ENCODE data around the gene SAMSN1.

SAMSN1 gene

DNA sequence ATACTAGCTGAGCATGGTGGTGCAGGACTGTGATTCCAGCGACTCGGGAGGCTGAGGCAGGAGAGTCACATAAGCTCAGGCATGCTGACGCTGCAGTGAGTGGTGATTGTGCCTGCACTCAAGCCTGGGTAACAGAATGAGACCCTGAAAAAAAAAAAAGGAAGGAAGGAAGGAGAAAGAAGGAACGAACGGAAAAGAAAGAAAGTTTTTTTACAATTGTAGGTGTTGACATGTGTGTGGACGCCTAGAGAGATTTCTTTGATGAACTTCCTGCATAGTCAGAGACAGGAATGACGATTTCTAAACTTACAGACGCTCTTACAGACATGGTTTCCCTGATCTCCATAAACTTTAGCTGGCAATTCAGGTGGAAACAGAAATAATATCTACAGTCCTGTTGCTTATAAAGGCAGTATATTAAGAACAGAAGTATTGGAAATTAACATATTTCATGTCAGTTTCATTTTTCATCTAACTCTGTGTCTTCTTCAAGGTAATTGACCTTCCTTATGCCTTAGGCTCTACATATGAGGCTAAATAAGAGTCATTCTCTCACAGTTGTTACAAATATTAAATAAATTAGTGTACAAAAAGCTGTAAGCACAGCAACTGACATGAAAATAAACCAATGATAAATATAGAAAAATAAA is 4.1 kb downstream of the SAMSN1 start:
- Histone ChIP-seq H3K36me3 (ENCODE audit: insufficient read depth, low read depth, low read length) (no peaks in the 10 kb centered on the region), H3K4me1 (ENCODE audit: insufficient read depth, low read length) (no peaks in the 10 kb centered on the region; the same call in 1 of the 2 replicates), H3K27me3 (ENCODE audit: insufficient read depth, low read length) (no peaks in the 10 kb centered on the region), H3K4me3 (ENCODE audit: low read length) (no peak overlapping the region), H3K27ac (ENCODE audit: low read length) (no peak overlapping the region), H3K9me3 (ENCODE audit: insufficient read depth, low read depth, low read length) (no peaks in the 10 kb centered on the region), H3K9ac (ENCODE audit: low read depth, low read length) (no peak overlapping the region)

DNA sequence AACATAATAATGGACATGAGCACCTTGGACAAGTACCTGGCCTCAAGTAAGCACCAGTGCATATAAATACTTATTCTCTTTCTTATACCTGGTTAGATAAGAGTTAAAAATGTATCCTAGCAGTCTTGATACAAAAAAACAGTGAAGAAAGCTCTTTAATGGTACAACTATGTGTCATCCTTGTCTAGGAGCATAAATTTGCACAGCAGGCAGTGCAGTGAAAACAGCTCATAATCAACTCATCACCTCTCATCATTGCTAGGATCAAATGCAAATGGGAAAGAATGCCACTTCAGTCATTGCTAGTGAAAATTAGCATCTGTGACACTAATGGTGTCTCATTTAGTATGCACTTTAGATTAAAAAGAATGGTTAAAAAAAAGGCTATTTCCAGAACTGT is 7.6 kb downstream of the SAMSN1 start:
- H3K4me3 ChIP-seq (ENCODE audit: low read length): no peak overlapping the region
- H3K9ac ChIP-seq (ENCODE audit: low read depth, low read length): no peak overlapping the region
- H3K27ac ChIP-seq (ENCODE audit: low read length): no peak overlapping the region
- peaks cover 5% of the 10 kb centered on the region; the same call in 1 of the 2 replicates for H3K9me3 ChIP-seq (ENCODE audit: insufficient read depth, low read depth, low read length)
- no peaks in the 10 kb centered on the region for H3K36me3 ChIP-seq (ENCODE audit: insufficient read depth, low read depth, low read length)
- H3K4me1 ChIP-seq (ENCODE audit: insufficient read depth, low read length): no peaks in the 10 kb centered on the region; the same call in 1 of the 2 replicates
- H3K27me3 ChIP-seq (ENCODE audit: insufficient read depth, low read length): no peaks in the 10 kb centered on the region

DNA sequence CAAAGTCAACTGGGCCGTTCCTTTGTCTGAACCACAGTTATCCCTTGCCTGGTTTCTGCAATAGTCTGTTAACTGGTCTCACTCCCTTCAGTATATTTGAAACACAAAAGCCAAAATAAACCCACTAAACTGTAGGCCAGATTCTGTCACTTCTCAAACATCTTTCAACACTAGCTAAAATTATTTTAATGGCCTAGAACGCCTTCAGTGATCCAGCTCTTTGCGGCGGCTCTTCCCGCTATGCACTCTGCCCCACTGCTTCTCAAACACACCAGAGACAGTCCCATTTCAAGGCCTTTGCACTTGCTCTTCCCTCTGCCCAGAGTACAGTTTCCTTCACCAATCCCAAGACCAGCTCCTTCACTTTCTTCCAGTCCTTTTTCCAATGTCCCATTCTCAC is 9.2 kb downstream of the SAMSN1 start:
- Histone ChIP-seq H3K9me3 (ENCODE audit: insufficient read depth, low read depth, low read length) (peaks cover 5% of the 10 kb centered on the region; the same call in 1 of the 2 replicates), H3K27ac (ENCODE audit: low read length) (no peak overlapping the region), H3K36me3 (ENCODE audit: insufficient read depth, low read depth, low read length) (no peaks in the 10 kb centered on the region), H3K27me3 (ENCODE audit: insufficient read depth, low read length) (no peaks in the 10 kb centered on the region), H3K4me3 (ENCODE audit: low read length) (no peak overlapping the region), H3K4me1 (ENCODE audit: insufficient read depth, low read length) (no peaks in the 10 kb centered on the region; the same call in 1 of the 2 replicates), H3K9ac (ENCODE audit: low read depth, low read length) (no peak overlapping the region)

- no peak overlapping the region for H3K4me3 ChIP-seq (ENCODE audit: low read length)
- H3K27ac ChIP-seq (ENCODE audit: low read length): no peak overlapping the region
- H3K9ac ChIP-seq (ENCODE audit: low read depth, low read length): no peak overlapping the region
- no peaks in the 10 kb centered on the region for H3K36me3 ChIP-seq (ENCODE audit: insufficient read depth, low read depth, low read length)
- no peaks in the 10 kb centered on the region for H3K4me1 ChIP-seq (ENCODE audit: insufficient read depth, low read length)
- peaks cover 5% of the 10 kb centered on the region; the same call in 1 of the 2 replicates for H3K9me3 ChIP-seq (ENCODE audit: insufficient read depth, low read depth, low read length)
- no peaks in the 10 kb centered on the region for H3K27me3 ChIP-seq (ENCODE audit: insufficient read depth, low read length)
Measured at GRCh38 chr21:14535702-14536101, 10.4 kb downstream of the SAMSN1 start.

DNA sequence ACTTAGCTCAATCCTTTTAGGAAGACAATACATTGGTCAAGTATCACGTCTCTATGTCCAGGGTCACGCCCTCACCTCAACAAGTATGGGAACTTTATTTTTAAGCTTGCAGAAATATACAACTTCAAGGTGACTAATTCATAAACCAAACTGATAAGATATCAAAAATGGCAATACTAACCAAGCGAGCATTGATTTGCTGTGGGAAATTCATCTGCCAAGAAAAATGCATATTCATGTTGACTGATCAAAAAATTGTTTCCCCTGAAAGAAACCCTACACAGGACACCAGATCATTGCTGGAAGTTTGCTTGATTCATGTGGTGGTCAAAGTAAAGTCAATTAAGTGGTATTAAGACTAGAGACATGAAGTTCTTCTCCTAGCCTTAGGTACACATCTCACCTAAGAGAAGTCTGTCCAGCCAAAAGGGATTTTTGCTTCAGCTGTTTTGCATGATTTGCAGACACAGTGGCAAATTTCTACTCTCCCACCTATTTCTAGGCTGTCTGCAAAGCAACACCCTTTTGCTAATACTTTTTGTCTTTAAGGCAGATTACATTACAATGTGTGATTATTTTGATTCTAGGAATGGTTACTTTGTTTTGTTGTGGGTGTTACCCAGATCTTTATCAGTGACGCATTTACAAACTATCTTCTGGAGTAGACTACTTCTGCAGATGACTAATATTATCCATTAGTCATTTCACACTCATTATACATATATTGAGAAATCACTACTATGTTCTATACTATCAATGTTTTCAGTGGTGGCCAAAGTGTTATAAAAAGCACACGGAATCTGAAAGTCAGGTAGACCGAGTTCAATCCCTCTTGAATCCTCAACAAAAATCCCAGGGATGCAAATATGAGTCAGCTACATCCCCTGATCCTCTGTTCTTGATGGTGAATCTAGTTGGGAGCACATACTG is 12.4 kb downstream of the SAMSN1 start:
- H3K4me1 ChIP-seq (ENCODE audit: insufficient read depth, low read length): no peaks in the 10 kb centered on the region
- H3K27ac ChIP-seq (ENCODE audit: low read length): no peak overlapping the region
- H3K9me3 ChIP-seq (ENCODE audit: insufficient read depth, low read depth, low read length): peaks cover 5% of the 10 kb centered on the region; the same call in 1 of the 2 replicates
- no peaks in the 10 kb centered on the region for H3K27me3 ChIP-seq (ENCODE audit: insufficient read depth, low read length)
- no peaks in the 10 kb centered on the region for H3K36me3 ChIP-seq (ENCODE audit: insufficient read depth, low read depth, low read length)
- H3K4me3 ChIP-seq (ENCODE audit: low read length): no peak overlapping the region
- H3K9ac ChIP-seq (ENCODE audit: low read depth, low read length): no peak overlapping the region

DNA sequence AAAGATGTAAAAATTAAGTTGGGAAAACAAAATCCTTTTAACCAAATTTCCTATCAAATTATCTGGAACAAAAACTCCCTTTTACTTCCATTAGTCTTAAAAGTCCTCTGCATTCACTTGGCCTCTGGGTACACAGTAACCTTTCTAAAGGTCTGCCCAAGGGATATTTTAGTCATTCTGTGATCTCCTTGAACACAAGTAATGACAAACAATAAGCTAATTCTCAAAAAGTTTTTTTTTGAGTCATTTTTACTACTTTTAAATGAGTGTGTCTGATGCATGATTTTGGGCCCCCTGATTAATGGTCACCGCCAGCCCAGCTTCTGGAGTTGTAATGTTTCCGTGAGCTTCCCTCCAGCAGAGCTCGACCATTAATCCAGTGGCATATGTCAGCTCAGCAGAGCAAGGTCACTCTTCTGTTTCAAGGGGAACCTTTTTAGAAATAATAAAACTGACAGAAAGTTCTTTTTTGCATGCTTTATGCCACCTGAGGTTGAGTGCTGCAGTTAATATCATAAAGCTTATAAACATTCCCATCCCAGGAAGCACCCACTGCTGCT is 14.3 kb downstream of the SAMSN1 start:
- Histone ChIP-seq H3K36me3 (ENCODE audit: insufficient read depth, low read depth, low read length) (no peaks in the 10 kb centered on the region), H3K4me1 (ENCODE audit: insufficient read depth, low read length) (no peaks in the 10 kb centered on the region), H3K27me3 (ENCODE audit: insufficient read depth, low read length) (no peaks in the 10 kb centered on the region), H3K9ac (ENCODE audit: low read depth, low read length) (no peak overlapping the region), H3K27ac (ENCODE audit: low read length) (no peak overlapping the region), H3K4me3 (ENCODE audit: low read length) (no peak overlapping the region), H3K9me3 (ENCODE audit: insufficient read depth, low read depth, low read length) (peaks cover 5% of the 10 kb centered on the region; the same call in 1 of the 2 replicates)

GRCh38 chr21:14530592-14530991 is 15.5 kb downstream of the SAMSN1 start:
- Histone ChIP-seq H3K36me3 (ENCODE audit: insufficient read depth, low read depth, low read length) (no peaks in the 10 kb centered on the region), H3K4me1 (ENCODE audit: insufficient read depth, low read length) (no peaks in the 10 kb centered on the region)

DNA sequence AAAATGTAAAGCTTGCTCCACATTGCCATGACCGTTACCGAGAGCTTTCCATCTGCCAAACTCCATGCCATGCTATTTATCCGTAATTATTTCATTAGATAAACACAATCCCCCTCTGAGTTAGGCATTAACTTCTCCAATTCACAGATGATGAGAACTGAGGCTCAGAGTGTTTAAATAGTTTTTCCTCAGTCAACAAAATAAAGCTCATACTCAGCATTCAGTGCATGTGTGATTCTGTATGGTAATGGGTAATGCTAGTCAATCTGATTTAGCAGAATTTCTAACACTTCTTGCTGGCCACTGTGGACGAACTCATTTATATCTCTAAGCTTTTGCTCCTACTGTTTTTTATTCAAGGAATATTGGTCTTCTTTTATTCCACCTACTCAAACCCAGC is 17.3 kb downstream of the SAMSN1 start:
- H3K4me1 ChIP-seq (ENCODE audit: insufficient read depth, low read length): no peaks in the 10 kb centered on the region
- no peak overlapping the region for H3K9ac ChIP-seq (ENCODE audit: low read depth, low read length)
- no peaks in the 10 kb centered on the region for H3K36me3 ChIP-seq (ENCODE audit: insufficient read depth, low read depth, low read length)
- H3K27me3 ChIP-seq (ENCODE audit: insufficient read depth, low read length): no peaks in the 10 kb centered on the region
- no peak overlapping the region for H3K4me3 ChIP-seq (ENCODE audit: low read length)
- H3K9me3 ChIP-seq (ENCODE audit: insufficient read depth, low read depth, low read length): no peaks in the 10 kb centered on the region
- H3K27ac ChIP-seq (ENCODE audit: low read length): no peak overlapping the region

More at GRCh38 chr21:14530592-14530991, 15.5 kb downstream of the SAMSN1 start:
- Histone ChIP-seq H3K9me3 (ENCODE audit: insufficient read depth, low read depth, low read length) (peaks cover 3% of the 10 kb centered on the region; the same call in 1 of the 2 replicates), H3K27ac (ENCODE audit: low read length) (no peak overlapping the region), H3K4me3 (ENCODE audit: low read length) (no peak overlapping the region), H3K27me3 (ENCODE audit: insufficient read depth, low read length) (no peaks in the 10 kb centered on the region), H3K9ac (ENCODE audit: low read depth, low read length) (no peak overlapping the region)

GRCh38 chr21:14527696-14528652 is 18.1 kb downstream of the SAMSN1 start:
- Histone ChIP-seq H3K27me3 (ENCODE audit: insufficient read depth, low read length) (no peaks in the 10 kb centered on the region), H3K4me1 (ENCODE audit: insufficient read depth, low read length) (no peaks in the 10 kb centered on the region), H3K9ac (ENCODE audit: low read depth, low read length) (no peak overlapping the region), H3K27ac (ENCODE audit: low read length) (no peak overlapping the region), H3K36me3 (ENCODE audit: insufficient read depth, low read depth, low read length) (no peaks in the 10 kb centered on the region), H3K9me3 (ENCODE audit: insufficient read depth, low read depth, low read length) (no peaks in the 10 kb centered on the region), H3K4me3 (ENCODE audit: low read length) (no peak overlapping the region)

- no peak overlapping the region for H3K4me3 ChIP-seq (ENCODE audit: low read length)
- H3K4me1 ChIP-seq (ENCODE audit: insufficient read depth, low read length): no peaks in the 10 kb centered on the region
- H3K36me3 ChIP-seq (ENCODE audit: insufficient read depth, low read depth, low read length): no peaks in the 10 kb centered on the region
- H3K27me3 ChIP-seq (ENCODE audit: insufficient read depth, low read length): no peaks in the 10 kb centered on the region
- no peak overlapping the region for H3K9ac ChIP-seq (ENCODE audit: low read depth, low read length)
- no peak overlapping the region for H3K27ac ChIP-seq (ENCODE audit: low read length)
- no peaks in the 10 kb centered on the region for H3K9me3 ChIP-seq (ENCODE audit: insufficient read depth, low read depth, low read length)
Measured at GRCh38 chr21:14526836-14527695, 19.0 kb downstream of the SAMSN1 start.
